A673 (cell line): ENCODE data around the gene UMAD1.

Experiments used
- CTCF ChIP-seq: fragments of 300-800, 200-600 bp; sonication (generic); conservative IDR thresholded peaks from 2 replicates; pipeline ENCODE4 v1.5.1; 2017; ENCODE audit warnings: low read depth, mild to moderate bottlenecking, antibody characterized with exemption, low read length, moderate library complexity, mixed read lengths
- EZH2 ChIP-seq: fragments of 200-600 bp; sonication (generic); IDR thresholded peaks from 2 replicates; pipeline ENCODE4 v1.6.1; 2017; ENCODE audit warnings: borderline replicate concordance, low read depth, mild to moderate bottlenecking, mixed read lengths, antibody characterized with exemption, low read length; ENCODE audit not compliant: poor library complexity, severe bottlenecking

GRCh38 chr7:7595451-7595850 is 45.1 kb upstream of the UMAD1 start:
- TF ChIP-seq CTCF (peak; percentile 56), EZH2 (no peak)
